SK-N-SH (cell line): ENCODE data around the gene ZNF829. TPM values are rescaled to one million over a fixed set of nuclear protein-coding genes. Genes with fewer than 3 reads are reported as not detected.

Experiments used
- CTCF ChIA-PET: fragments of 300-600, 350-600 bp; formaldehyde crosslinking; extraction: SDS; loops from one replicate; lab custom pipeline; 2021; lab: Yijun Ruan, JAX
- POLR2A ChIA-PET: fragments of 350-600 bp; sonication (Branson Sonifier 250); formaldehyde crosslinking; extraction: SDS; loops from one replicate; lab custom pipeline; 2020; ENCODE audit warnings: antibody characterized with exemption, inconsistent platforms; lab: Yijun Ruan, JAX
- DNase-seq: peaks from one replicate; pipeline ENCODE4 v3.0.0; 2012
- H2AFZ ChIP-seq: fragments of 200-600 bp; sonication (generic); 2 replicates; pipeline ENCODE4 v1.8.1; 2016; ENCODE audit warnings: antibody characterized with exemption, mild to moderate bottlenecking, low read depth
- H3F3A ChIP-seq: fragments of 200-600 bp; sonication (generic); replicated peaks from 2 replicates; pipeline ENCODE3; 2016; ENCODE audit warnings: antibody characterized with exemption, mild to moderate bottlenecking; ENCODE audit not compliant: insufficient read depth
- H3K27ac ChIP-seq, 2 experiments: fragments of 200-500 bp in 1 of 2; fragments of 200-600 bp in 1 of 2; sonication (Bioruptor generic) in 1 of 2; sonication (generic), shearing (Covaris generic) in 1 of 2; 2 replicates each; pipeline versions ENCODE4 v1.5.1 to v1.6.1; 2014 to 2016; ENCODE audit warnings: low read depth in 2 of 2, inconsistent platforms in 1 of 2, low read length in 1 of 2, mild to moderate bottlenecking in 1 of 2, mixed read lengths in 1 of 2
- H3K27me3 ChIP-seq: fragments of 200-600 bp; sonication (generic), shearing (Covaris generic); 2 replicates; pipeline ENCODE4 v1.6.1; 2016; ENCODE audit warnings: mixed run types; ENCODE audit not compliant: insufficient read depth
- H3K36me3 ChIP-seq, 2 experiments: fragments of 200-500 bp in 1 of 2; fragments of 200-600 bp in 1 of 2; sonication (Bioruptor generic) in 1 of 2; sonication (generic) in 1 of 2; replicated peaks in 1 of 2; 2 replicates each; pipeline versions ENCODE3 to v1.5.1; 2014 to 2016; ENCODE audit warnings: low read length in 1 of 2, mild to moderate bottlenecking in 1 of 2; ENCODE audit not compliant: insufficient read depth in 2 of 2, control insufficient read depth in 1 of 2
- H3K4me1 ChIP-seq, 2 experiments: fragments of 200-500 bp in 1 of 2; fragments of 200-600 bp in 1 of 2; sonication (Bioruptor generic) in 1 of 2; sonication (generic), shearing (Covaris generic) in 1 of 2; 2 replicates each; pipeline versions ENCODE4 v1.5.1 to v1.6.1; 2014 to 2016; ENCODE audit warnings: low read depth in 1 of 2, low read length in 1 of 2, mixed run types in 1 of 2; ENCODE audit not compliant: insufficient read depth in 2 of 2, control insufficient read depth in 1 of 2
- H3K4me2 ChIP-seq: fragments of 200-600 bp; sonication (generic), shearing (Covaris generic); 2 replicates; pipeline ENCODE4 v1.6.1; 2017; ENCODE audit warnings: mixed run types
- H3K4me3 ChIP-seq, 2 experiments: fragments of 200-500 bp in 1 of 2; fragments of 200-600 bp in 1 of 2; sonication (Bioruptor generic) in 1 of 2; sonication (generic), shearing (Covaris generic) in 1 of 2; 2 replicates each; pipeline versions ENCODE4 v1.5.1 to v1.8.1; 2014 to 2016; ENCODE audit warnings: low read depth in 2 of 2, inconsistent platforms in 1 of 2, low read length in 1 of 2, mild to moderate bottlenecking in 1 of 2, mixed read lengths in 1 of 2, moderate library complexity in 1 of 2
- H3K79me2 ChIP-seq: fragments of 200-600 bp; sonication (generic); 2 replicates; pipeline ENCODE4 v1.8.1; 2017; ENCODE audit warnings: mild to moderate bottlenecking; ENCODE audit not compliant: insufficient read depth
- H3K9ac ChIP-seq: fragments of 200-600 bp; sonication (generic); 2 replicates; pipeline ENCODE4 v1.6.1; 2017; ENCODE audit warnings: mixed run types
- H3K9me2 ChIP-seq: fragments of 200-600 bp; sonication (generic); 2 replicates; pipeline ENCODE4 v1.6.1; 2017; ENCODE audit warnings: mixed run types
- H3K9me3 ChIP-seq: fragments of 200-600 bp; sonication (generic); 2 replicates; pipeline ENCODE4 v1.6.1; 2017; ENCODE audit warnings: mixed run types, mild to moderate bottlenecking, moderate library complexity
- H4K20me1 ChIP-seq: fragments of 200-600 bp; sonication (generic); 2 replicates; pipeline ENCODE4 v1.6.1; 2017; ENCODE audit warnings: mild to moderate bottlenecking, mixed run types; ENCODE audit not compliant: insufficient read depth
- EP300 ChIP-seq, 2 experiments: IDR thresholded peaks; 2 replicates each; pipeline versions ENCODE4 v1.4.0 to v1.6.1; 2012; ENCODE audit warnings: borderline replicate concordance in 1 of 2, low read depth in 1 of 2, low read length in 1 of 2
- FOSL2 ChIP-seq: IDR thresholded peaks from 2 replicates; pipeline ENCODE4 v1.4.0; 2012; ENCODE audit warnings: low read depth, mild to moderate bottlenecking, moderate library complexity, borderline replicate concordance
- FOXJ3 ChIP-seq: sonication (generic); formaldehyde crosslinking; IDR thresholded peaks from 2 replicates; pipeline ENCODE4 v1.5.1; 2020; ENCODE audit warnings: mild to moderate bottlenecking, missing genetic modification reagents
- MAX ChIP-seq: IDR thresholded peaks from 2 replicates; pipeline ENCODE4 v1.4.0; 2012; ENCODE audit warnings: low read depth
- MEF2A ChIP-seq: IDR thresholded peaks from 2 replicates; pipeline ENCODE4 v1.4.0; 2012; ENCODE audit warnings: low read depth, borderline replicate concordance
- RAD21 ChIP-seq: IDR thresholded peaks from 2 replicates; pipeline ENCODE4 v1.6.1; 2012; ENCODE audit warnings: mild to moderate bottlenecking, low read length
- REST ChIP-seq: IDR thresholded peaks from 2 replicates; pipeline ENCODE4 v1.6.1; 2012; ENCODE audit warnings: mild to moderate bottlenecking, low read depth, low read length, moderate library complexity
- TAF1 ChIP-seq: IDR thresholded peaks from 2 replicates; pipeline ENCODE4 v1.6.1; 2012; ENCODE audit warnings: low read depth, mild to moderate bottlenecking, low read length, moderate library complexity, borderline replicate concordance
- ZBTB33 ChIP-seq: IDR thresholded peaks from 2 replicates; pipeline ENCODE4 v1.4.0; 2012; ENCODE audit warnings: low read depth, borderline replicate concordance
- WGBS: methylation state at CpG from one replicate; pipeline ENCODE4 v1.1.6; 2017; ENCODE audit warnings: low lambda C conversion rate; 5-methylcytosine and 5-hydroxymethylcytosine counted together
- polyA plus RNA-seq, 3 experiments: library from polyadenylated mRNA; depleted of rRNA; stranded (reverse); fragments of >200 nt; gene quantifications; 2 replicates each; pipeline ENCODE4 v1.2.3, GENCODE V29; 2012
- TF ChIP-seq, protein P1 (sequence below): fragments of 150-350 bp; IDR thresholded peaks from 2 replicates; pipeline ENCODE4 v1.6.1; 2017; ENCODE audit warnings: antibody characterized with exemption, low read length, low read depth, borderline replicate concordance

ZNF829 gene
- polyA plus RNA-seq, 1 of the 3 experiments (the other 2 are of a cell fraction), result 0.72 TPM

DNA sequence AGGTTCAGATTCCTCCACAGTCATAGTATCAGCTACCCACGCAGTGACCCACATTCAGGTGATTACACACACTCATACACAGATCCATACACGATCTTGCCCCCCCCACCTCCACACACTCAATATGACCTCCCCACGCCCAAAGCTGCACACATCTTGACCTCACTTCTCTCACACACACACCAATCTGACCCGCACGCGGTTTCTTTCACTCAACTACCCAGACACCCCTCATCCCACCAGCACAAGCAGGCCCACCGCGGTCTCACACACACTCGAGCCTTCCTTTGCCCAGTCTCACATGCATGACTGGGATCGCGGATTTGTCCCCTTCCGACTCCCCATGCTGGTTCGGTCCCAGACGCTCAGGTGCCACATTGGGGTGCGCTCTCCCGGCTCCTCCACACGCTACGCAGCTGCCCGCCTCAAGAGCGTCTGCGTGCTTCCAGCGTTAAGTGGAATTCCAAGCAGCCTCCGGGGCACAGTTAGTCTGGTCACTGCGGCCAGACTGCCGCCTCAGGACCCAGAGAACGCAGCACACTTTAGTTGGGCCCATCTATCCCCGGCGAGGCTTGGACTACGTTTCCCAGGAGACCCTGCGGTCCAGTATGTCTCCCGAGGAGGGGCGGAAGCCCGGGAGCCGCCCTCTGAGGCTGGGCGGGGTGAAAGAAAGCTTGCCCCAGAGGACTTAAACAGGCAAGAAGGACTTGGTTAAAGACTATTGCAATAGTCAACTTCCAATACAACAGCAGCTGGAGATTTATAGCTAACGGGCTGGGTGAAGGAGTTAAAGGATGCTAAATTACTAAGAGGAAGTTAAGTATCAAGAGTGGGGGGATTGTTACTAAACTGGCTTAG lies 66.2 kb downstream of the ZNF829 start (continued):
- TF ChIP-seq ZBTB33, result peak; percentile 85; the same call in 1 of the 2 replicates

GRCh38 chr19:36847968-36848367 lies 68.1 kb downstream of the ZNF829 start:
- H3K9me3 ChIP-seq, result no peaks in the 10 kb centered on the region
- no peak overlapping the region for H3K4me3 ChIP-seq
- H3K9me2 ChIP-seq, result no peaks in the 10 kb centered on the region
- POLR2A ChIA-PET, result interaction anchor here (0.5 to 3.5 kb wide), 2 partner anchors 9 to 85 kb away, joined by 6 to 67 read pairs; partner anchors contain the start of gene ZNF790
- H4K20me1 ChIP-seq, result no peaks in the 10 kb centered on the region
- no peak overlapping the region for H2AFZ ChIP-seq
- H3K27me3 ChIP-seq, result no peaks in the 10 kb centered on the region
- TF ChIP-seq TAF1, result no peak
- TF ChIP-seq MEF2A, result no peak
- no peak for TF ChIP-seq RAD21
- TF ChIP-seq FOSL2, result no peak
- no peak for TF ChIP-seq MAX
- no peak for TF ChIP-seq EP300 (IDR thresholded peaks at IDR 0.05; ENCODE audit: borderline replicate concordance in 1 of 2, low read depth in 1 of 2, low read length in 1 of 2)
- TF ChIP-seq, all 33 proteins: peak for 0
- 95% methylated on average over 1 of the region's 1 CpG for WGBS
- peaks cover 21% of the 10 kb centered on the region for H3K79me2 ChIP-seq
- no peak overlapping the region for H3K4me2 ChIP-seq
- H3K9ac ChIP-seq, result no peak overlapping the region
- H3K36me3 ChIP-seq, result peaks cover 0 to 24% of the 10 kb centered on the region in 2 experiments
- no peak overlapping the region for H3K27ac ChIP-seq
- no peak for DNase-seq
- CTCF ChIA-PET, result no interaction called here
- peaks cover 7% of the 10 kb centered on the region for H3F3A ChIP-seq
- H3K4me1 ChIP-seq, result peaks cover 0 to 5% of the 10 kb centered on the region in 2 experiments; a peak in 1 of 4 replicates

DNA sequence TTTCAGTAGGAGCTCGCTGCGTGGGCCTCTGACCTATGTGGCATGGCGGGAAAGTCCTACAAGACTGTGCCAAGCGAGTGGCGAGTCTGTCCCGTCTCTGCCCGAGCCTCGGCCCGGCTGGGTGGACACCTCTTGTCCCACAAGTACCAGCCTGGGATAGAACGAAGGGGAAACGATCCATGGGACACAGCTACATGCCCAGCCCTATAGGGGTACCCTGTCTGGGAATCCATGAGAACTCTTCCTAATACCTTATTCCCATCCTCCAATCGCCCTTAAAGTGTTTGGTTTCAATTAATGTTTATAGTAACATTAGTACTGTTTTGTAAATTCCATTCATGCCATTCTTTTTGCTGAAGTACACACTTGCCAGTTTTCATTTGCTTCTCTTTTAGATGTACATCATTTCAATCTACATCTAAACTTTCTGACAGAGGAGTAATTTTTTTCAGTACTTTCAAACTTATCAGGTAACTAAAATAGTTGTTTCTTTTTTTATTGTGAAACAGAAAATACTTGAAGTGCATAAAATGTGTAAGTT lies 77.2 kb downstream of the ZNF829 start:
- Histone ChIP-seq H3K36me3 (peaks cover 0 to 33% of the 10 kb centered on the region in 2 experiments), H3K9ac (peak overlapping the region; percentile 79), H4K20me1 (no peaks in the 10 kb centered on the region), H3K79me2 (peaks cover 34% of the 10 kb centered on the region), H3K4me1 (peaks cover 0 to 5% of the 10 kb centered on the region in 2 experiments; a peak in 1 of 4 replicates), H3K9me3 (0 out of 2 replicates have a peak, but pooled peaks cover 6% of the 10 kb centered on the region), H3K9me2 (no peaks in the 10 kb centered on the region), H3F3A (no peaks in the 10 kb centered on the region), H3K4me3 (peak overlapping the region; percentile 57 to 76), H3K27ac (peak overlapping the region; percentile 71 to 98), H3K27me3 (no peaks in the 10 kb centered on the region), H3K4me2 (peak overlapping the region; percentile 83), H2AFZ (peak overlapping the region; percentile 92)
- no peak for DNase-seq
- POLR2A ChIA-PET, result interaction anchor here (1.0 to 2.8 kb wide), 2 partner anchors 11 to 78 kb away, joined by 3 to 67 read pairs; partner anchors contain the start of genes ZNF345 and ZNF568
- 22% methylated on average over 10 of the region's 12 CpGs for WGBS
- CTCF ChIA-PET, result interaction anchor here (1.5 kb wide), 1 partner anchor 11 kb away, joined by 5 read pairs; the partner anchor contains the start of gene ZNF345
- no peak for TF ChIP-seq MEF2A
- TF ChIP-seq, protein P1, sequence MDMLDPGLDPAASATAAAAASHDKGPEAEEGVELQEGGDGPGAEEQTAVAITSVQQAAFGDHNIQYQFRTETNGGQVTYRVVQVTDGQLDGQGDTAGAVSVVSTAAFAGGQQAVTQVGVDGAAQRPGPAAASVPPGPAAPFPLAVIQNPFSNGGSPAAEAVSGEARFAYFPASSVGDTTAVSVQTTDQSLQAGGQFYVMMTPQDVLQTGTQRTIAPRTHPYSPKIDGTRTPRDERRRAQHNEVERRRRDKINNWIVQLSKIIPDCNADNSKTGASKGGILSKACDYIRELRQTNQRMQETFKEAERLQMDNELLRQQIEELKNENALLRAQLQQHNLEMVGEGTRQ, result no peak
- no peak for TF ChIP-seq EP300 (IDR thresholded peaks at IDR 0.05; ENCODE audit: borderline replicate concordance in 1 of 2, low read depth in 1 of 2, low read length in 1 of 2)
- TF ChIP-seq FOXJ3 (CRISPR knock-in tag), result 0 out of 2 replicates have a peak, but pooled peaks have one; percentile 23
- no peak for TF ChIP-seq REST
- no peak for TF ChIP-seq ZBTB33
